Renal pelvis (tissue), 4 donors: Measurements from ENCODE around the gene SPATS1. TPM values are rescaled to one million over a fixed set of nuclear protein-coding genes. Genes with fewer than 3 reads are reported as not detected.
"Not testable (repeated sequence)": the region's sequence is repeated elsewhere in the genome, so short reads cannot be mapped to it uniquely, and the experiment has no call there.

Experiments
- DNase-seq: peaks from one replicate; pipeline ENCODE4 v3.0.0-alpha.2; 2013
- polyA plus RNA-seq, 3 donors: library from polyadenylated mRNA; unstranded; fragments of 120-200 nt; gene quantifications; one replicate each; pipeline ENCODE4 v1.2.1, GENCODE V29; 2013; ENCODE audit not compliant: insufficient read length in 3 of 3

The SPATS1 gene
- polyA plus RNA-seq, 3 donors, result not detected

GRCh38 chr6:44311304-44311703 lies 31.1 kb upstream of the SPATS1 start:
- DNase-seq, result no peak

- no peak for DNase-seq
These were observed 30.7 kb upstream of the SPATS1 start for GRCh38 chr6:44311767-44312166.

- DNase-seq, result peak; percentile 82
These were observed 29.3 kb upstream of the SPATS1 start, which contains the start of gene AARS2 for GRCh38 chr6:44312901-44313788. Gene AARS2 (minus strand): TSS chr6:44313347. CDS start chr6:44313323, 24 bp downstream.

GRCh38 chr6:44314657-44315056 lies 27.8 kb upstream of the SPATS1 start:
- not testable (repeated sequence) for DNase-seq

DNA sequence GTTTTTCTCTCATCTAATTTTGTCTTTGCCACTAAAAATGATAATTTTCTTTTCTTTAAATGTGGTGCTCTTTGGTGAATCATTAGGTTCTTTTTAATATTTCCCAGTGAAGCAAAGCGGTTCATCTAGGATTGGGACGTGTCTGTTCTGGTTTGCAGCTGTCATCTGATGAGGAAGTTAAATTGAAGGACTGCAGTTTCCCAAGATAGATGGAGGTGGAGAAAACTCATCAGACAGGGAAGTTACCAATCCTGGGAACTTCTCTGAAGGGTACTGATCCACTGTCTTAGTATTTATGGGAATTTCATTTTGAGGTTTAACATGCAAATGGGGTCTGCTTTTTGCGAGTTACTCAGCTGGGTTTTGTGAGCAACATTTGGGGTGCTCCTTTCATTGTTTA lies 26.9 kb upstream of the SPATS1 start:
- DNase-seq, result no peak

GRCh38 chr6:44315951-44316350 lies 26.5 kb upstream of the SPATS1 start:
- DNase-seq, result no peak

DNA sequence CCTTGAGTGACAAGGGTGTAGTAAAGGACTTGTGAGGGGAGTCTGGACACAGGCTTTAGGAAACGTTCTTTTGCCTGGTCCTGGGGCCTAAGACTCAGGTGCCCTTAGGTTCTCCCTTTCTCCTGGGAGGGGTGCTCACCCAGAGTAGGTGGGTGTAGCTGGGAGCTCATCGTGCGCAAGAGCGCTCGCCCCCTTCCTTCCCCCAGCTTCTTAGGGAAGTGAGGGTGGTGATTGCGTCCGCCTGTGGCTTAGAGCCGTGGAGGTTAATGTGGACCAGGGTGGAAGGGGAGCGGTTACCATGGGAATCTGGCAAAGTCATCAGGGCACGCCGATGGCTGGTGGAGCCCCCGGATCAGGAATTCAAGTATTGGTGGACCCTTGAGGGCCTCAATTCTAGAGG lies 26.0 kb upstream of the SPATS1 start:
- no peak for DNase-seq

DNA sequence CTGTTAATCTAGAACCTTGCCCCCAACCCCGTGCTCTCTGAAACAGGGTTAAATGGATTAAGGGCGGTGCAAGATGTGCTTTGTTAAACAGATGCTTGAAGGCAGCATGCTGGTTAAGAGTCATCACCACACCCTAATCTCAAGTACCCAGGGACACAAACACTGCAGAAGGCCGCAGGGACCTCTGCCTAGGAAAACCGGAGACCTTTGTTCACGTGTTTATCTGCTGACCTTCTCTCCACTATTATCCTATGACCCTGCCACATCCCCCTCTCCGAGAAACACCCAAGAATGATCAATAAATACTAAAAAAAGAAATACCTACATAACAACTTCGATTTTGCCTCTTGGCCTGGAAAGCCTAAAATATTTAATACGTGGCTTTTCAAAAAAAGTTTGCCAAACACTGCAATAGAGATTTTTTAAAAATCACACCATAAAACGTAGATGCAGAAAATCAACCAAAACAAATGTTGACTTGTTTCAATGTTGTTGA lies 25.3 kb upstream of the SPATS1 start:
- DNase-seq, result not testable (repeated sequence)

DNA sequence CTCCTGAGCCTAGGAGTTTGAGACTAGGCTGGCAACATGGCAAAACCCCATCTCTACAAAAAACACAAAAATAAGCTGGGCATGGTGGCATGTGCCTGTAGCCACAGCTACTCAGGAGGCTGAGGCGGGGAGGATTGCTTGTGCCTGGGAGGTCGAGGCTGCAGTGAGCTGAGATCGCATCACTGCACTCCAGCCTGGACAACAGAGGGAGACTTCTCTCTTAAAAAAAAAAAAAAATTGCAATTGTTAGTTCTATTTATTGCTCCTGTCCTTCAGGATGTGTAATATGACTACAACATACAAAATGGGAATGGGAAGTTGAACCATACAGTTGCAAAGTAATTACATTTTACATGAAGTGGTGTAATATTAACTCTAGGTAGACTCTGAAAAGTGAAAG lies 21.2 kb upstream of the SPATS1 start:
- no peak for DNase-seq

DNA sequence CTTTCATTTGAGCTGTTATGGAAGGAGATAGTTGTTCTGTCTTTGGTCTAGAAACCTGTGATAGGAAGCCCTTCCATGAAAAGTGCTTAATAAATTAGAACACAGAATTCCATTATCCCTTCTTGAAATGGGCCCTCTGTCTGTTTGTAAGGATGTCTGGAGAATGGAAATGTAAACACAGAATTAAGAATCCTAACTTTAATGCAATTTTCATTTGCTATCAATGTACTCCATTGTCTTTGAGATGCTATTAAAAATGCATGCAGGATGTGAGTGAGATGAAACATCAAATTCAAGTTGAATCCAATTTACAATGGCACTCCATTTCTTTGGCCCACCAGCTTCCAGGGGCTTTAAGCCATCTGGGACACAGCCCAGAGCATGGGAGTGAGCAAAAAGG lies 15.4 kb upstream of the SPATS1 start:
- DNase-seq, result no peak

GRCh38 chr6:44327760-44328159 lies 14.7 kb upstream of the SPATS1 start:
- no peak for DNase-seq

DNA sequence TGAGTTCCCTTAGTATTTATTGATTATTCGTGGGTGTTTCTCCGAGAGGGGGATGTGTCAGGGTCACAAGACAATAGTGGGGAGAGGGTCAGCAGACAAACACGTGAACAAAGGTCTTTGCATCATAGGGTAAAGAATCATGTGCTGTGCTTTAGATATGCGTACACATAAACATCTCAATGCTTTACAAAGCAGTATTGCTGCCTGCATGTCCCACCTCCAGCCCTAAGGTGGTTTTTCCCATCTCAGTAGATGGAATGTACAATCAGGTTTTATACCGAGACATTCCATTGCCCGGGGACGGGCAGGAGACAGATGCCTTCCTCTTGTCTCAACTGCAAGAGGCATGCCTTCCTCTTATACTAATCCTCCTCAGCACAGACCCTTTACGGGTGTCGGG lies 14.2 kb upstream of the SPATS1 start:
- DNase-seq, result not testable (repeated sequence)

DNA sequence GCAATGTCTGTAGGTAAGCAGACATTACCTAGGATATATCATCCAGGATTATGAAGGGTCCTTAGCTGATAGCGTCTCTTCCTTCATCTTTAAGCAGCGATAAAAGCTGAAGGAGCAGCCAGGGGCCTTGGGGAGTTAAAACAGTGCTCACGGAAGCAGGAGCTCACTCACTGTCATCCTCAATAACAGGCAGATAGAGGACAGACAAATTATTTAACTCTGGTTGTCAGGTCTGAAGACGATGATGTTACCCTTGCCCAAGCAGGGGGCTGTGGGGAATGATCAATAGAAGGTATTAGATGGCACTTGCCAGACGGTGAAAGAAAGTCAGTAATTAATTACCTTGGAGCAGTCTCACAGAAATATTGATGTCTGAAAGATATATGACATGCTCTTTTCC lies 12.6 kb upstream of the SPATS1 start:
- no peak for DNase-seq

GRCh38 chr6:44332585-44332984 lies 9.9 kb upstream of the SPATS1 start:
- no peak for DNase-seq

DNA sequence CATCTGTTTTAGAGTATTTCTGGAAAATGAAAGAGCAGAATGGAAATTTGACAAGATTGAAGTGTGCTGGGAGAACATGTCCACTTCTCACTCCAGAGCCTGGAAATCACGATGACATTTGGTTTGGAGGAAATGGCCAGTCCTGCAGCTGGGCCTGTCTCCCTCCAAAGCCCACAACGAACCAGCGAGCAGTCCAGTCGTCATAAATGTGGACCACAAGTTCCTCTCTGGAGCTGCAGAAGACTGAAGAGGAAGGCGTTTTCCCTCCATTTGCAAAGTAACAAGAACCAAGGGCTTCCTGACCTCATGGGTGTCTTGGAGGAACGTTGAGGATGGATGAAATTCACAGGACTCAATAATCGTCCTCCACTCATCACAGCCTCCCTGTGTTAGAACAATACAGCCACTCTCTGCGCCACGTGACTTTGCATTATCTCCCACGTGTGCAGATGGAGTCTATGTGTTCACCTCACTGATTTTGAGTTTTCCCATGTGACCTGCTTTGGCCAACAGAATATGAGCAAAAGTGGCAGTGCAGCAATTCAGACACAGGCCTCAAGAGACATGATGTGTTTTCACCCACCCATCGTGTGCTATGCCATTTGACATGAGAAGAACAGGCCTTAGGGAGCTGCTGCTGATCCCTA lies 9.1 kb upstream of the SPATS1 start:
- no peak for DNase-seq

GRCh38 chr6:44333942-44334341 lies 8.5 kb upstream of the SPATS1 start:
- DNase-seq, result no peak

DNA sequence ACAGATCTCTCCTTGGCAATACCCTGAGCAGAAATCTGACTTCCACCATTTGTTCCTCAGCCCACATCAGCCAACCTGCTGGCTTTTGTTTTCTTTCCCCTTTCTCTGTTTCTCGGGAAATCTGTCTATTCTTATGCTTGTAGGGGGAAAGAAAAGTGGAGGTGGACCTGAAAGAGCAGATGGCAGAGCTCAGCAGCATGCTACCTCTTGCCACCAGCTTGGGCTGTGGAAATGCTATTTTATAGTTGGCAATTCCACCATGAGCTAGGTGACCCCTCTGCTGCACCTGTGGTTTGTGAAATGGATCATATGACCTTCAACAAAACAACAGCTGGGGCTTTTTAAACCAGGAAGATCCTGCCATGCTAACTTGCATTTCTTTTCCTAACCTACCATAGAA lies 6.8 kb upstream of the SPATS1 start:
- no peak for DNase-seq

DNA sequence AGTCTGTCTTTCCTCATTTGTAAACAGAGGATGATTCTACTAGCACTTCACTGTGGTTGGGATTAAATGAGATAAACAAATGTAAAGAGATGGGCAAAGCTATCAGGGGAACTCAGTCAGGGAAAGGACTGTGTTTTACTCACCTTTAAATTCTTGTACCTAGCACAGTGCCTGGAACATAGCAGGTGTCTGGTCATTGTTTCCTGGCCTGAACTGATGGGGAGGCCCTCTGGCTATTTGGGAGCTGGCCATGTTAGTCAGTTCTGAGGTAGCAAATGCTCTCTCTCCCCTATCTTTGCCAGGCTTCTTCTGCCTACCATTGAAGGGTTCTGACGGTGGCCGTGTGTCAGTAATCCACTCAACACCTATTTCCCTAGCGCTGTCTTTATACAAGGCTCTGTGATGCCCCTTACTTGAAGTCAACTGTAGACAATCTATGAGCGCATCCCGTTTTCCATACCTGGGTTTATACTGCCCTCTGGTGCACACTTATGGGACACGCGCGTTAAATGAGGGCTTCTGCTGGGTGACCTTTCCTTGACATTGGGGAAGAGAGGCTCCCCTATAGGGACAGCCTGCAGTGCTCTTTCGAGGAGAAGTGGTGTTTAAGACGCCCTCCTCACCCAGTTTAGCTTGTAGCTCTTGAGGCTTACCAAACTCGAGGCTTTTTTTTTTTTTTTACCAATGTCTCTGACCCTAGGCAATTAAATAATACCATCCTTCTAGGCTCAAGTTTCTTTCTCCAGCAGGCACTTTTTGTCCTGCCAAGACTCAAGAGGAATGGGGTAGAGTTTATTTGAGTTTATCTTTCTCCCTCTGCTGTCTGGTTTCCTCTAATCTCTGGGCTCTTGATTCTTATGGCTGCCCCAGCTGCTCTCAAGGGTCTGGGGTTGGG lies 4.0 kb upstream of the SPATS1 start:
- DNase-seq, result peak; percentile 56

DNA sequence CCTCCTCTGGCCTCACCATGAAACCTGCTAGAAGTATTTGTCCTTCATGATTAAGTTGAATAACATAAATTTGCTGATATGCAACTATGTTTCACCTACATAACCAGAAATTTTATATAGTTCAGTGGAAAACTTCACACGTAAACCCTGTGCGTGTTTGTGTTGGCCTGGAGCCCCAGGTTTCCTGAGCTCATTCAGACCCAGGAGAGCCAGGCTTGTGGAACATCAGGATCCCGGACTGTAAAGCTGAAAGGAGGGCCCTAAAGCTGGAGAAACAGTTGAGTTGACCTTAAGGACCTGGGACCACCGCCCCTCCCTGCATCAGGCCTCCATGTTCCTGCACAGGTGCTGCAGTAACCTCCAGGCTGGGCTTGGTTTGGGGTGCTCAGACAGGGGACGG lies 3.1 kb upstream of the SPATS1 start:
- no peak for DNase-seq

DNA sequence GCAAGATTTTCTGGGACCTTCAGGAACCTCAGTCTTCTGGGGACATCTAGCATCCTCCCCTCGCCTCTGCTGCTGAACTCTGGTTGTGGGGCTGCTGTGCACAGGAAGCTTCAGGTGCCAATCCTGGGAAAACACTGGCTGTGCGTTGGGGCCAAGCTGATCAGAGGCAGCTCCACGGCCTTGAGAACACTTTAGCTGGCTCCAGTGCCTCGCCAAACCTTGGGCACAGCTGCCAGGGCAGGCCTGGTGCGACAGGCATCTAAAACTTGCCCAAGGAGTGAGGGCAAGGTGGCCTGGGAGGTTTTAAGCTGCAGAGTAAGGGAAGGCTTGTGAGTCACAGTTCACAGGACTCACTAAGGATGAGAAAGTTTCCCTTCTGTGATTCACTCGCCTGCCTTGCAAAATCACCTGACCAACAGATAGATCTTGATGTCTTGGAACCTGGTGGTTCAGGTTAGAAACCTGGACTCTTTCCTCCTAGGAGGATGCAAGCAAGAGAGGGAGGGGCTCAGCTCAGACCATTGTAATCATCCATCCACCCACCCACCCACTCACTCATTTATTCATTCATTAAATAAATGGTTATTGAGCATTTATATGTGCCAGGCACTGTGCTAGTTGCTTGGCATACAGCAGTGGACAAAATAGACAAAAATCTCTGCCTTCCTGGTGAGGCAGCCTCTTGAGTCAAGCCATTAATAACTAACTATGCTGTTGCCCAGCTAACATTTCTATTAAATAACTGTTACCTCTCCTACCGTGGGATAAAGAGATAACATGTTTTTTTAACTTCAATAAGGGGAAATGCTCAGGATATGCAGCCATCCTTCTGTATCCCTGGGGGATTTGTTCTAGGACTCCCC lies 2.5 kb upstream of the SPATS1 start:
- DNase-seq, result no peak
